K562 (cell line): ENCODE data around the gene CCNDBP1. TPM values are rescaled to one million over a fixed set of nuclear protein-coding genes. Genes with fewer than 3 reads are reported as not detected.

Source experiments
- ARID2 ChIP-seq: fragments of 450-650 bp; IDR thresholded peaks from 2 replicates; pipeline ENCODE4 v1.6.1; 2017; ENCODE audit warnings: antibody characterized with exemption, mild to moderate bottlenecking
- EHMT2 ChIP-seq: fragments of 450-650 bp; IDR thresholded peaks from 2 replicates; pipeline ENCODE4 v1.6.1; 2018; ENCODE audit warnings: antibody characterized with exemption
- FOXM1 ChIP-seq, 2 experiments: fragments of 450-650 bp in 1 of 2; sonication (generic) in 1 of 2; formaldehyde crosslinking in 1 of 2; IDR thresholded peaks; 2 replicates each; pipeline versions ENCODE4 v1.6.1 to v1.9.0; 2017 to 2022; ENCODE audit warnings: low read depth in 2 of 2, mild to moderate bottlenecking in 2 of 2, missing genetic modification reagents in 1 of 2, moderate library complexity in 1 of 2
- SMARCC2 ChIP-seq: fragments of 450-650 bp; IDR thresholded peaks from 2 replicates; pipeline ENCODE4 v1.6.1; 2017; ENCODE audit warnings: antibody characterized with exemption, moderate library complexity, mild to moderate bottlenecking, low read depth
- polyA plus RNA-seq, 8 experiments: library from polyadenylated mRNA; depleted of rRNA in 4 of 8; stranded (reverse) in 5 of 8; unstranded in 3 of 8; fragments of >200 nt; fragmentation: Nextera tagmentation in 2 of 8; fragmentation: Illumina TruSeq in 1 of 8; extraction: Ambion mirVana in 2 of 8; extraction: Trizol in 1 of 8; gene quantifications; 2 replicates each; pipeline versions ENCODE4 v1.2.1 to v1.2.3, GENCODE V29; 2011 to 2014; ENCODE audit warnings: inconsistent platforms in 1 of 8, missing spikeins in 1 of 8
- total RNA-seq, 7 experiments: library from RNA; depleted of rRNA in 6 of 7; stranded (reverse); fragments of >200 nt in 6 of 7; fragmentation: Illumina TruSeq in 2 of 7; extraction: Trizol in 2 of 7; gene quantifications; 2 replicates each; pipeline versions ENCODE4 v1.2.1 to v1.2.3, GENCODE V29; 2011 to 2021; ENCODE audit warnings: low replicate concordance in 1 of 7
- TF ChIP-seq, protein P1 (sequence below), 3 experiments: IDR thresholded peaks in 2 of 3; conservative IDR thresholded peaks in 1 of 3; 2 replicates each; pipeline ENCODE4 v1.5.1; 2011 to 2012; ENCODE audit warnings: low read length in 3 of 3, mild to moderate bottlenecking in 3 of 3, control low read depth in 2 of 3, improper control_type of control experiment in 1 of 3, inconsistent platforms in 1 of 3, low read depth in 1 of 3, mixed read lengths in 1 of 3, moderate library complexity in 1 of 3; ENCODE audit not compliant: insufficient read depth in 2 of 3
- TF ChIP-seq, protein P2 (sequence below): sonication (generic); formaldehyde crosslinking; IDR thresholded peaks from 2 replicates; pipeline ENCODE4 v1.8.0; 2023; ENCODE audit warnings: mild to moderate bottlenecking, missing genetic modification reagents
- TF ChIP-seq, protein P3 (sequence below), 2 experiments: fragments of 450-650 bp; formaldehyde crosslinking in 1 of 2; IDR thresholded peaks; 2 replicates each; pipeline versions ENCODE4 v1.4.0 to v1.6.1; 2014 to 2020; ENCODE audit warnings: mild to moderate bottlenecking in 2 of 2, borderline replicate concordance in 1 of 2, low read depth in 1 of 2
- TF ChIP-seq, protein P4 (sequence below): sonication (generic); formaldehyde crosslinking; IDR thresholded peaks from 2 replicates; pipeline ENCODE4 v1.8.1; 2023; ENCODE audit warnings: mild to moderate bottlenecking, missing genetic modification reagents
- TF ChIP-seq, protein P5 (sequence below): sonication (generic); formaldehyde crosslinking; IDR thresholded peaks from 2 replicates; pipeline ENCODE4 v1.5.0; 2020; ENCODE audit warnings: missing genetic modification reagents

The CCNDBP1 gene
- total and polyA plus RNA-seq, 9 of the 15 experiments (the other 6 are each of a cell fraction or from before 2014, with no cell fraction given), result 37.0 to 111 (median 55.5) TPM

GRCh38 chr15:43225201-43225949 is 40.2 kb downstream of the CCNDBP1 start (continued):
- TF ChIP-seq, protein P1, sequence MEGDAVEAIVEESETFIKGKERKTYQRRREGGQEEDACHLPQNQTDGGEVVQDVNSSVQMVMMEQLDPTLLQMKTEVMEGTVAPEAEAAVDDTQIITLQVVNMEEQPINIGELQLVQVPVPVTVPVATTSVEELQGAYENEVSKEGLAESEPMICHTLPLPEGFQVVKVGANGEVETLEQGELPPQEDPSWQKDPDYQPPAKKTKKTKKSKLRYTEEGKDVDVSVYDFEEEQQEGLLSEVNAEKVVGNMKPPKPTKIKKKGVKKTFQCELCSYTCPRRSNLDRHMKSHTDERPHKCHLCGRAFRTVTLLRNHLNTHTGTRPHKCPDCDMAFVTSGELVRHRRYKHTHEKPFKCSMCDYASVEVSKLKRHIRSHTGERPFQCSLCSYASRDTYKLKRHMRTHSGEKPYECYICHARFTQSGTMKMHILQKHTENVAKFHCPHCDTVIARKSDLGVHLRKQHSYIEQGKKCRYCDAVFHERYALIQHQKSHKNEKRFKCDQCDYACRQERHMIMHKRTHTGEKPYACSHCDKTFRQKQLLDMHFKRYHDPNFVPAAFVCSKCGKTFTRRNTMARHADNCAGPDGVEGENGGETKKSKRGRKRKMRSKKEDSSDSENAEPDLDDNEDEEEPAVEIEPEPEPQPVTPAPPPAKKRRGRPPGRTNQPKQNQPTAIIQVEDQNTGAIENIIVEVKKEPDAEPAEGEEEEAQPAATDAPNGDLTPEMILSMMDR (IDR thresholded peaks at IDR 0.05 in 2 of 3, conservative IDR thresholded peaks at IDR 0.05 in 1 of 3; ENCODE audit: insufficient read depth in 2 of 3, low read depth in 1 of 3, low read length in 3 of 3), result peak; percentile 70 to 82 (median 81)
- no peak for TF ChIP-seq SMARCC2
- TF ChIP-seq, protein P2, sequence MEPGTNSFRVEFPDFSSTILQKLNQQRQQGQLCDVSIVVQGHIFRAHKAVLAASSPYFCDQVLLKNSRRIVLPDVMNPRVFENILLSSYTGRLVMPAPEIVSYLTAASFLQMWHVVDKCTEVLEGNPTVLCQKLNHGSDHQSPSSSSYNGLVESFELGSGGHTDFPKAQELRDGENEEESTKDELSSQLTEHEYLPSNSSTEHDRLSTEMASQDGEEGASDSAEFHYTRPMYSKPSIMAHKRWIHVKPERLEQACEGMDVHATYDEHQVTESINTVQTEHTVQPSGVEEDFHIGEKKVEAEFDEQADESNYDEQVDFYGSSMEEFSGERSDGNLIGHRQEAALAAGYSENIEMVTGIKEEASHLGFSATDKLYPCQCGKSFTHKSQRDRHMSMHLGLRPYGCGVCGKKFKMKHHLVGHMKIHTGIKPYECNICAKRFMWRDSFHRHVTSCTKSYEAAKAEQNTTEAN (CRISPR knock-in tag), result no peak
- TF ChIP-seq, protein P3, sequence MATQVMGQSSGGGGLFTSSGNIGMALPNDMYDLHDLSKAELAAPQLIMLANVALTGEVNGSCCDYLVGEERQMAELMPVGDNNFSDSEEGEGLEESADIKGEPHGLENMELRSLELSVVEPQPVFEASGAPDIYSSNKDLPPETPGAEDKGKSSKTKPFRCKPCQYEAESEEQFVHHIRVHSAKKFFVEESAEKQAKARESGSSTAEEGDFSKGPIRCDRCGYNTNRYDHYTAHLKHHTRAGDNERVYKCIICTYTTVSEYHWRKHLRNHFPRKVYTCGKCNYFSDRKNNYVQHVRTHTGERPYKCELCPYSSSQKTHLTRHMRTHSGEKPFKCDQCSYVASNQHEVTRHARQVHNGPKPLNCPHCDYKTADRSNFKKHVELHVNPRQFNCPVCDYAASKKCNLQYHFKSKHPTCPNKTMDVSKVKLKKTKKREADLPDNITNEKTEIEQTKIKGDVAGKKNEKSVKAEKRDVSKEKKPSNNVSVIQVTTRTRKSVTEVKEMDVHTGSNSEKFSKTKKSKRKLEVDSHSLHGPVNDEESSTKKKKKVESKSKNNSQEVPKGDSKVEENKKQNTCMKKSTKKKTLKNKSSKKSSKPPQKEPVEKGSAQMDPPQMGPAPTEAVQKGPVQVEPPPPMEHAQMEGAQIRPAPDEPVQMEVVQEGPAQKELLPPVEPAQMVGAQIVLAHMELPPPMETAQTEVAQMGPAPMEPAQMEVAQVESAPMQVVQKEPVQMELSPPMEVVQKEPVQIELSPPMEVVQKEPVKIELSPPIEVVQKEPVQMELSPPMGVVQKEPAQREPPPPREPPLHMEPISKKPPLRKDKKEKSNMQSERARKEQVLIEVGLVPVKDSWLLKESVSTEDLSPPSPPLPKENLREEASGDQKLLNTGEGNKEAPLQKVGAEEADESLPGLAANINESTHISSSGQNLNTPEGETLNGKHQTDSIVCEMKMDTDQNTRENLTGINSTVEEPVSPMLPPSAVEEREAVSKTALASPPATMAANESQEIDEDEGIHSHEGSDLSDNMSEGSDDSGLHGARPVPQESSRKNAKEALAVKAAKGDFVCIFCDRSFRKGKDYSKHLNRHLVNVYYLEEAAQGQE (IDR thresholded peaks at IDR 0.05; ENCODE audit: borderline replicate concordance), result peak; percentile 83
- TF ChIP-seq, protein P3 (CRISPR knock-in tag; IDR thresholded peaks at IDR 0.05; ENCODE audit: low read depth), result no peak
- TF ChIP-seq, protein P4, sequence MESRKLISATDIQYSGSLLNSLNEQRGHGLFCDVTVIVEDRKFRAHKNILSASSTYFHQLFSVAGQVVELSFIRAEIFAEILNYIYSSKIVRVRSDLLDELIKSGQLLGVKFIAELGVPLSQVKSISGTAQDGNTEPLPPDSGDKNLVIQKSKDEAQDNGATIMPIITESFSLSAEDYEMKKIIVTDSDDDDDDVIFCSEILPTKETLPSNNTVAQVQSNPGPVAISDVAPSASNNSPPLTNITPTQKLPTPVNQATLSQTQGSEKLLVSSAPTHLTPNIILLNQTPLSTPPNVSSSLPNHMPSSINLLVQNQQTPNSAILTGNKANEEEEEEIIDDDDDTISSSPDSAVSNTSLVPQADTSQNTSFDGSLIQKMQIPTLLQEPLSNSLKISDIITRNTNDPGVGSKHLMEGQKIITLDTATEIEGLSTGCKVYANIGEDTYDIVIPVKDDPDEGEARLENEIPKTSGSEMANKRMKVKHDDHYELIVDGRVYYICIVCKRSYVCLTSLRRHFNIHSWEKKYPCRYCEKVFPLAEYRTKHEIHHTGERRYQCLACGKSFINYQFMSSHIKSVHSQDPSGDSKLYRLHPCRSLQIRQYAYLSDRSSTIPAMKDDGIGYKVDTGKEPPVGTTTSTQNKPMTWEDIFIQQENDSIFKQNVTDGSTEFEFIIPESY, result peak; percentile 48; the same call in 1 of the 2 replicates
- TF ChIP-seq EHMT2, result 0 out of 2 replicates have a peak, but pooled peaks have one; percentile 42
- TF ChIP-seq, protein P5, sequence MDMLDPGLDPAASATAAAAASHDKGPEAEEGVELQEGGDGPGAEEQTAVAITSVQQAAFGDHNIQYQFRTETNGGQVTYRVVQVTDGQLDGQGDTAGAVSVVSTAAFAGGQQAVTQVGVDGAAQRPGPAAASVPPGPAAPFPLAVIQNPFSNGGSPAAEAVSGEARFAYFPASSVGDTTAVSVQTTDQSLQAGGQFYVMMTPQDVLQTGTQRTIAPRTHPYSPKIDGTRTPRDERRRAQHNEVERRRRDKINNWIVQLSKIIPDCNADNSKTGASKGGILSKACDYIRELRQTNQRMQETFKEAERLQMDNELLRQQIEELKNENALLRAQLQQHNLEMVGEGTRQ (CRISPR knock-in tag), result no peak
- TF ChIP-seq FOXM1 (IDR thresholded peaks at IDR 0.05; ENCODE audit: low read depth), result no peak
- no peak for TF ChIP-seq FOXM1 (CRISPR knock-in tag; IDR thresholded peaks at IDR 0.05; ENCODE audit: low read depth)
- TF ChIP-seq ARID2, result peak; percentile 79
- TF ChIP-seq, all 486 proteins: peak for 13
